ENCODE data around the gene SGCD. TPM values are rescaled to one million over a fixed set of nuclear protein-coding genes. Genes with fewer than 3 reads are reported as not detected.

Gene SGCD
- total RNA-seq, 1 donor: 0.10 TPM

DNA sequence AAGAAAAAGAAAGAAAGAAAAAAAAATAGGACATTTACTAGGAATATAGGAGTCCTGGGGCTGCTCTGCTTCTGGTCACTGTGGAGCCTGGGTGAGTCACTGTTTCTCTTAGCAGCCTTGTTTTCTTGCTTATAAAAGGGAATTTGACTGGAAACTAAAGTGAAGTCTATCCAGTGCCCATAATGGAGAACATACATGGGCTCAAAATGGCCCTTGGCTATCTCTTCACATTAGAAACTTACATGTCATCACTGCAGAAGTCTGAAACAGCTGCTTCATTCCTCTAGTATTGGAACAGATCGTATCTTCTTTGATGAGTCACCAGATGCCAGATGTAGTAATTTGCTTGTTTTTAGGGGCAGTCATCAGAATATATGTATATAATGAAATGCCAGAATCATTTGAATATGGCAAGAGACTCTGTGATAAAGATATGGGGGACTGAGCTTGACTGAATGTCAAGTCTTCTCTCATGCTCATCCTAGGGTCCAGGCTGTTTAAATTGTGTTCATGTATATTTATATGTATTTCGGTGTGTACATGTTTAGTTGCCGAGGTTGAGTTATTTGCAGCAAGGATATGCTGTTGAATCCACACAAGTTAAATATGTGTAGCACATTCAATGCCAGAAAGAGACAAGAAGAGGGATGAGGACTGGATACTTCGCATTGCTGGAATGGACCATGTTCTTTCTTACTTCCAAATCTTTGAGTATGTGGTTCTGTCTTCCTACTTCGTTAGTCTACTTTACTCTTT lies 56.7 kb downstream of the SGCD start:
- Histone ChIP-seq H3K4me3 (ENCODE audit: low read length) (no peak overlapping the region), H3K9me3 (ENCODE audit: low read depth, low read length) (no peaks in the 10 kb centered on the region), H3K4me1 (ENCODE audit: insufficient read depth, low read length) (no peaks in the 10 kb centered on the region), H3K27me3 (ENCODE audit: insufficient read depth, low read length) (no peaks in the 10 kb centered on the region)

DNA sequence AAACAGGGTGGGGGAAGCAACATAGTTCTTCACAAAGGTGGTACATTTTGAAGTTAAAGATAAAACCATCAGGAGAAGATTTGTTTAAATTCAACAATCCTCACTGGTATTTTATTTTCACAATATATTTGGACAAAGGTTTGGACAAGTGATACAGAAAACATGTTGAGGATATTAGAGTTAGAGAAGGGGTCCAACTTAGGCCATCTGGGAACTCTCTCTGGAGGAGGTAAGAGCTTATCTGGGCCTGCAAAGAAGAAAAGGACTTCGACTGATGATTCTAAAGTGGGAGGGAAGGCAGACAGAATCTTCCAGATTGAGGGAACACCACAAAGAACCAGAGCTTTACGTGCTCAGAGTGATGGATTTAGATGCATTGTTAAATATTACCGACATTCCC lies 58.5 kb downstream of the SGCD start:
- no peak overlapping the region for H3K4me3 ChIP-seq (ENCODE audit: low read length)
- no peaks in the 10 kb centered on the region for H3K4me1 ChIP-seq (ENCODE audit: insufficient read depth, low read length)
- H3K9me3 ChIP-seq (ENCODE audit: low read depth, low read length): no peaks in the 10 kb centered on the region
- H3K27me3 ChIP-seq (ENCODE audit: insufficient read depth, low read length): no peaks in the 10 kb centered on the region

DNA sequence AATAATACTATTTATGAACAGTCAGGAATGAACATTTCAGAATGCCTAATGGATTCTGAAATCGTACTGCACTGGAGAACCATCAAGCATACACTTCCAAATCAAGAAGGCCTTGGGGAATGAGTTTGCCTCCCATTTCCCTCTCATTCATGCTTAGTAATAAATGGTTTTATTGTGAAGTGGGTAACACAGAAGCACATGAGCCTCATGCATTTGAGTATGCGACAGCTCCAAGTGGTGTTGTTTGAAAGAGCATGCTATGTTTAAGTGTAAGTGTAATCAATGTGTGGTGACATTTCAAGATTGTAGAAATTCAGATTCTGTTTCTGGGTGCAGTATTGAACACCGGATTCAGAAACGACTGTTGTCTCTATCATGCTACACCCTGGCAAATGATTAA lies 60.0 kb downstream of the SGCD start:
- no peaks in the 10 kb centered on the region for H3K9me3 ChIP-seq (ENCODE audit: low read depth, low read length)
- no peaks in the 10 kb centered on the region for H3K27me3 ChIP-seq (ENCODE audit: insufficient read depth, low read length)
- H3K4me1 ChIP-seq (ENCODE audit: insufficient read depth, low read length): no peaks in the 10 kb centered on the region
- no peak overlapping the region for H3K4me3 ChIP-seq (ENCODE audit: low read length)

DNA sequence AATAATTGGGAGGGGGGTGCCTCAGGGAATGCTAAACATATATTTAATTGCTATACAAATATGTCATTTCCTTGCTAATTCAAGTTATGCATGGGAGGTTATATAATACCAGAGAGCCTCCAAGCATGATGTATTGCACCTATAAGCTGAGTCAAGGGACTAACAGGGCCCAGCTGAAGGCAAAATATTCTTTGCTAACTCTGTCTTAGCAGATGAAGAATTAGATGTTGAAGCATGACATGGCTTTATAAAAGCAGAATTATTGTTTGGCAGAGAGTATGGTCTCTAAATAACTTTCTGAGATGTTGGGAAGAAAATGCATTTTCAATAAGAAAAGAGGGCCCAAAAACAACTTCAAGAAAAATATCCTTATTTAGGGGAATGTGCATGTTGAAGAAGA lies 60.4 kb downstream of the SGCD start:
- H3K9me3 ChIP-seq (ENCODE audit: low read depth, low read length): no peaks in the 10 kb centered on the region
- H3K4me3 ChIP-seq (ENCODE audit: low read length): no peak overlapping the region
- no peaks in the 10 kb centered on the region for H3K4me1 ChIP-seq (ENCODE audit: insufficient read depth, low read length)
- no peaks in the 10 kb centered on the region for H3K27me3 ChIP-seq (ENCODE audit: insufficient read depth, low read length)

DNA sequence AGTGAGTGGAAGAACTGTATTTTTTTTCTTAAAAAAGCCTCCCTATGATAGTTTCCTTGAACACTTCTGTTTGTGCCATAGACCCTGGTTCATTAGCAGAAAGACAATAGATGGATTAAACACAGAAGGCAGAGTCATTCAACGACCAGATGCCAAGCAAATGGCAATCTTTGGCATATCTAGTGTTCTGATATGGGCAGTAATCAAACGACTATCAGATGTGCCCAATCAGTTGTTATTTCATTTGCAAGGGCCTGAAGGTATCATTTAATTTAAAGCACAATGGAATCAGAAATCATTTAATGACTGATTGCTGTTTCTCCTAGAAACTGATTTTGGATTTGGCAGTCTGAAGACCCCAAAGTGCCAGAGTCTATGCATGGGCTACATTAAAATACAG lies 61.3 kb downstream of the SGCD start:
- H3K4me3 ChIP-seq (ENCODE audit: low read length): no peak overlapping the region
- no peaks in the 10 kb centered on the region for H3K9me3 ChIP-seq (ENCODE audit: low read depth, low read length)
- no peaks in the 10 kb centered on the region for H3K27me3 ChIP-seq (ENCODE audit: insufficient read depth, low read length)
- no peaks in the 10 kb centered on the region for H3K4me1 ChIP-seq (ENCODE audit: insufficient read depth, low read length)

DNA sequence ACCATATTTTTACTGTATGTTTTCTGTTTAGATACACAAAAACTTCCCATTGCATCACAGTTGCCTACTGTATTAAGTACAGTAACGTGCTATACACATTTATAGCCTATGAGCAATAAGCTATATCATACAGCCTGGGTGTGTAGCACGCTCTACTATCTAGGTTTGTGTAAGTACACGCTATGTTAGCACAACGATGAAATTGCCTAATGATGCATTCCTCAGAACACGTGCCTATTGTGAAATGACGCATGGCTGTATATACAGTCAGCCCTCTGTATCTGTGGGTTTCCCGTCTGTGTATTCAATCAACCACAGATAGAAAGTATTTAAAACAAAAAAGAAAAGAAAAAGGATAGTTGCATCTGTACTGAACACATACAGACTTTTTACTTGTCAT lies 64.2 kb downstream of the SGCD start:
- Histone ChIP-seq H3K27me3 (ENCODE audit: insufficient read depth, low read length) (no peaks in the 10 kb centered on the region), H3K9me3 (ENCODE audit: low read depth, low read length) (no peaks in the 10 kb centered on the region), H3K4me1 (ENCODE audit: insufficient read depth, low read length) (no peaks in the 10 kb centered on the region), H3K4me3 (ENCODE audit: low read length) (no peak overlapping the region)

DNA sequence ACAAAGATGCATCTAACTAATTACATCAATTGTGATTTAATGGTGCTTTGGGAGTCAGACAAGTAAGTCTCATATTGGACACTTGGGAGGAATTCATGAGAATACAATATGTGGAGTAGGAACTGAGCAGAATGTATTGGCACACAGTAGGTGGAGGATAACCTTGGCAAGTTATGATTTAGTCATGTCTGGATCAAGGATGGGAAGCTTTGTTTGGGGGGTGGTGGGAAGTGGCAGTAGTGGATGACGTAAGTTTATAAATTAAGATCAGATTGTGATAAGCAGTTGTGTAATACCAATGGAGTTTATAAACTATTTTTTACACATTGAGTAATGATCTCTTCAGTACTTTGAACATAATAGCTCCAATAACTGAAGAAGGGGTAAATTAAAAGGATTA lies 67.0 kb downstream of the SGCD start:
- Histone ChIP-seq H3K27me3 (ENCODE audit: insufficient read depth, low read length) (no peaks in the 10 kb centered on the region), H3K4me1 (ENCODE audit: insufficient read depth, low read length) (no peaks in the 10 kb centered on the region), H3K9me3 (ENCODE audit: low read depth, low read length) (no peaks in the 10 kb centered on the region), H3K4me3 (ENCODE audit: low read length) (no peak overlapping the region)

DNA sequence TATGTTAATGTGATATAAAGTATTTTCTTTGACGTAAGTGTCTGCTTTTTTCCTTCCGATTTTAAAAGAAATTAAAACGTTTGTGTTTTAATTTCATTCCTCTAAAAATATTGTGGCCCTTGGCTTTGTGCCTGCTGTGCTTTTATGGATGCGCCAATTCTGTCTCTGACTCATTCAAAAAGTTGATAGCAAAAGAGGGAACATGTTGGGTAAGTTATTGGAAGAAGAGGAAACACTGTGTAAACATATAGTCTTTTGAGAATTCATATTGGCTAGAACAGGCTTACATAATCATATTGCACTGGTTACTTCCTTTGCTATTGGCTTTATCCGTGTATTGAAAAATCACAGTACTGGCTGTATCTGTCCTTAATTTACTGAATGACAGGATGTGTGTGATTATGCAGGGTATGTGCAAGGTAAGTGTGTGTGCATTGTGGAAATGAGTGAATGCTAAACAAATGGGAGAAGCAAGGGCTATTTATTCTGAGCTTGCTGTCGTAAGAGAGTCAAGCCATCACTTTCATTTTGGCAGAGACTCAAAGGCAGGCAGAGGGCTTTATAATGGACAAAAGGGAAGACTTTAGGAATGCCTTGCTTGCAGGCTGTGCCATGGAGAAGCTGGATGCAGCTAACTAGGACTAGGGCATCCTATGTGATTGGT lies 67.8 kb downstream of the SGCD start:
- no peaks in the 10 kb centered on the region for H3K4me1 ChIP-seq (ENCODE audit: insufficient read depth, low read length)
- H3K9me3 ChIP-seq (ENCODE audit: low read depth, low read length): no peaks in the 10 kb centered on the region
- H3K4me3 ChIP-seq (ENCODE audit: low read length): no peak overlapping the region
- H3K27me3 ChIP-seq (ENCODE audit: insufficient read depth, low read length): no peaks in the 10 kb centered on the region

DNA sequence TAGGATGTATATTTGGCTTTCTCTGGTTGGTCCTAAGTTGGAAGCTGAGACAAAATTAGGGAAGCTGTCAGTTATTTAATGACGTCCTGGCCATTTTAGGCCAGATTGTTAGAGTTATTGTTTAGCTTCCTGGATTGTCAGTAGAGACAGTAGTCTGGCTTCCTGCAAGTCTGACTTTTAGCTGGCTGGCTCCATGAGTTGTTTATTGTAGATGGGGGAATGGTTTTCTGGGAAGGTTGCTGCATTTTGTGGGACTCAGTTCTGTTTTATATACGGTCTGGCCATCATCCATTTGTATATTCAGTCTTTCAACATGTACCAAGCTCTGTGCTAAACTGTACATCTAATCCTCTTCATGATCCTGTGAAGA lies 68.3 kb downstream of the SGCD start:
- Histone ChIP-seq H3K27me3 (ENCODE audit: insufficient read depth, low read length) (no peaks in the 10 kb centered on the region), H3K4me1 (ENCODE audit: insufficient read depth, low read length) (no peaks in the 10 kb centered on the region), H3K4me3 (ENCODE audit: low read length) (no peak overlapping the region), H3K9me3 (ENCODE audit: low read depth, low read length) (no peaks in the 10 kb centered on the region)

DNA sequence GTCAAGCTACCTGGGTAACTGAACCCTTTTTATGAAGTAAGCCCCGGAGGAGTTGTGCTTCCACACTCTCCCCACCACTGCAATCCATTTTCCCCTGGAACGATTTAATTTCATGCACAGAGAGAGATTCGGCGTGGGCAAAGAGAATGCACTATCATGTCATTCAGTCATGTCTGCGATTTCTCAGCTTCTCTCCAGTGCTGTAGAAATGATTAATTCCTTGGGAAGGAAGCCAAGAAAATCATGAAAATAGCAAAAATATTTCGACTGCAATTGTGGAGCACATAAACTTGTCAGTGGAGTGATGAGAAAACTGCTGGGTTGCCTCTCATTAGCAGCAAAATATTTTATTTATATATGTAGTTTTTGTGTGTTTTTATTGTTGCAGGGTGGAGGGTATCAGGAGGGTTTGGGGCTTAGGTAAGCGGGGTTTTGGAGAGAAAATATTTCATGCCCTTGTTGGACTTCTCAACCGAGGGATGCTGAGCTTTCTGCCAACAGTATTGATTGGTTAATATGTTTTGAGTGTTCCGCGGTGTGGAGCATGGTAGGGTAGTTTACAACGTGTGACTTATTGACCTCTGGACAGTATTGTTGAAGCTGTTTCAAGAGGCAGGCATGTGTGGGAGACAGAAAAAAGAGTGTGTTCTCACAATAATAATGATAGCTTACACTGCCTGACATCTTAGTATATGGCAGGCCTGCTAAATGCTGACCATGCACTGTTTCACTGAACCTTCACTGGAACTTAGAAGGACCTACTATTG lies 69.3 kb downstream of the SGCD start:
- no peak overlapping the region for H3K4me3 ChIP-seq (ENCODE audit: low read length)
- no peaks in the 10 kb centered on the region for H3K9me3 ChIP-seq (ENCODE audit: low read depth, low read length)

DNA sequence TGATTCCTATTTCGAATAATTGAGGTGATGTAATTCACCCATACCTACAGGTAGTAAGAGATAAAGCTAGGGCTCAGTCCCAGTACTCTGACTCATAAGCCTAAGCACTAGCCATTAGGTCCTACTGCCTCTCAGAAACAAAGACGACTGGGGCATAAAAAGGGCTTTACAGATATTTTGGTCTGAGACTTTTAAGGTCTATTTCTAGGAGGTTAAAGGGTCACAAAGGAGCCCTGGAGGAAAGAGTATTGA lies 69.8 kb downstream of the SGCD start:
- Histone ChIP-seq H3K27me3 (ENCODE audit: insufficient read depth, low read length) (no peaks in the 10 kb centered on the region), H3K9me3 (ENCODE audit: low read depth, low read length) (no peaks in the 10 kb centered on the region), H3K4me3 (ENCODE audit: low read length) (no peak overlapping the region), H3K4me1 (ENCODE audit: insufficient read depth, low read length) (no peaks in the 10 kb centered on the region)

More for the DNA sequence above, 69.3 kb downstream of the SGCD start:
- no peaks in the 10 kb centered on the region for H3K27me3 ChIP-seq (ENCODE audit: insufficient read depth, low read length)
- H3K4me1 ChIP-seq (ENCODE audit: insufficient read depth, low read length): no peaks in the 10 kb centered on the region

DNA sequence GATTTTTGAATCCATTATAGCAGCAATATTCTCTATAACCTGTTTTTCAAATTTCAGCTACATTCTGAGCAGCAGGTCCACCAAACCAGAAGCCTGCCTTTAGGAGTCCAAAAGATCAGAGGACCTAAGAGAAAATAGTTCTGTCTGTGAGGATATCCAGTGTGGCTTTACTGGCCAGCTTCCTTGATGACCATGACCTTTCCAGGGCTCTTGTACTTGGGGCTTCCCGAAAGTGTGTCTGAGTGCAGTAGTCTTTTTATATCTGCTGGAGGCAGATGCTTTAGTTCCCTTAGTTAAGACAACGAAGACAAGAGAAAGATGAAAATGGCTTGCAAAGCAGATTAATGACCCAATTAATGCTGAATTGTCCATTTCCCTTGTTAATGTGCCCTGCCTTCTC lies 72.4 kb downstream of the SGCD start:
- H3K27me3 ChIP-seq (ENCODE audit: insufficient read depth, low read length): no peaks in the 10 kb centered on the region
- H3K9me3 ChIP-seq (ENCODE audit: low read depth, low read length): no peaks in the 10 kb centered on the region
- no peaks in the 10 kb centered on the region for H3K4me1 ChIP-seq (ENCODE audit: insufficient read depth, low read length)
- no peak overlapping the region for H3K4me3 ChIP-seq (ENCODE audit: low read length)

DNA sequence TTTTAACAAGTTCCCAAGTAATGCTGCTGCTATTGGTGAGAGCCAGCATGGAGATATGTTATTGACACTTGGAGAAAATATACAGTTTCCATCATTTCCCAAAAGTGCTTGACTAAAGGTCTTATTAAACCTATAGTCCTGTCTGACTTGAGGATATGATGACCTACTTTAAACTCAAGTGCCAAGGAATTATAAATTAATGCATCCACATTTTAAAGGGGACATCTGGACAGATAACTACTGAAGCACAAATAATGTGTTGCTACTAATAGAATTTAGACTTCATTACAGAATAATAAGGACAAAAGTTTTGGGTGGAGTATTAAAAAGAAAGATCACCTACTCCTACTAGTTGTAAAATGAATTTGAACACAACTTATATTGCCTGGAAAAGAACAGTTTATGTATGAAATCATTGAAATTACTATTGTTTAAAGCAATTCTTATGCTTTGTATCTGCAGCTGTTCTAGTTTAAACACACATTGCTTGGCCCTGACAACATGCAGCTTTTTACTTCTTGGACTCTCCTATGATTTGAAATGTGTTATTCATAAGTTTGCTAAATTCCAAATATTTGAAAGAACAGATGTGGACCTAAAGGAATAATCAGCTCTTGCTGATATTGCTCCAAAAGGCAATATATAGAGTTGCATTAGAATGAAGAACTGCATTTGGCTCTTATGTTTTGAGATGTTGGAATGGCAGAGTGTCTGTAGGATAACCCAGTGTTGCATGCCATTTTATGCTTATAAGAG lies 73.4 kb downstream of the SGCD start:
- H3K4me3 ChIP-seq (ENCODE audit: low read length): no peak overlapping the region

DNA sequence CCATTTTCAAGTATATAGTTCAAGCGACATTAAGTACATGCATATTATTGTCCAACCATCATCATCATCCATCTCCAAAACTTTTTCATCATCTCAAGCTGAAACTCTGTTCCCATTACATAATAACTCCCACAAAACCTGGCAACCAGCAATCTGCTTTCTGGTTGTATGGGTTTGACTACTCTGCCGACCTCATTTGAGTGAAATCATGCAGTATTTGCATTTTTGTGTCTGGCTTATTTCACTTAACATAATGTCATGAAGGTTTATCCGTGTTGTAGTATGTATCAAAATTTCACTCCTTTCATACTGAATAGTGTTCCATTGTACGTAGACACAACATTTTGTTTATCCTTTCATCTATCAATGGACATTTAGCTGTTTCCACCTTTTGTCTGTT lies 74.8 kb downstream of the SGCD start:
- Histone ChIP-seq H3K4me3 (ENCODE audit: low read length) (no peak overlapping the region), H3K4me1 (ENCODE audit: insufficient read depth, low read length) (no peaks in the 10 kb centered on the region), H3K27me3 (ENCODE audit: insufficient read depth, low read length) (no peaks in the 10 kb centered on the region), H3K9me3 (ENCODE audit: low read depth, low read length) (no peaks in the 10 kb centered on the region)

More for the DNA sequence above, 73.4 kb downstream of the SGCD start:
- Histone ChIP-seq H3K4me1 (ENCODE audit: insufficient read depth, low read length) (no peaks in the 10 kb centered on the region), H3K27me3 (ENCODE audit: insufficient read depth, low read length) (no peaks in the 10 kb centered on the region), H3K9me3 (ENCODE audit: low read depth, low read length) (no peaks in the 10 kb centered on the region)

DNA sequence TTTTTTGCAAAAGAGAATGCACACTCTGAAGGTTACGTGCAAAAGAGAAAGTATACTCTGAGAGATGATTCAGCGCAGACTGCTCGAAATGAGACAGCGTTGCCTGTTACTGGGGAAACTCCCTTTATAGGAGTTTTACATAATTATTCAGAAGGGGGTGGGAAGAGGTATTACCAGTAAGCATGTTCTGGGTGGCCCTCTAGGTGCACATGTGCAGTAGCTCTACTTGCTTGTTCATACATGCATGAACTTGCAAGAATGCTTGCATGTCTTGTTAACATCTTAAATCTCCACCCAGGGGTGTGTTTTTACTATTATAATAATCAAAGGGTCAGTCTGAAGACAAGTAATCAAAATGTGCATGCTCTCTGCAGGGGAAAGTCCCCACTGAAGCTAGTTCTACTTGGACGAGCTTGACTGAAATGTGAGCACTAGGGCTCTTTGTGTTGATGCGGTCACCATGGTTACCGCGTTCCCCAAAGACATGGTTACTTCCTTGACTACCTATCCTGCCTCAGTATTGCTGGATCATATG lies 75.5 kb downstream of the SGCD start:
- no peak overlapping the region for H3K4me3 ChIP-seq (ENCODE audit: low read length)
- H3K4me1 ChIP-seq (ENCODE audit: insufficient read depth, low read length): no peaks in the 10 kb centered on the region
- H3K9me3 ChIP-seq (ENCODE audit: low read depth, low read length): no peaks in the 10 kb centered on the region
- H3K27me3 ChIP-seq (ENCODE audit: insufficient read depth, low read length): no peaks in the 10 kb centered on the region
